ENCODE measurements around the gene CTSG. TPM values are rescaled to one million over a fixed set of nuclear protein-coding genes. Genes with fewer than 3 reads are reported as not detected.

The CTSG gene
- total RNA-seq, 4 donors from 2014 or later = 0.82 TPM; not detected in 3

DNA sequence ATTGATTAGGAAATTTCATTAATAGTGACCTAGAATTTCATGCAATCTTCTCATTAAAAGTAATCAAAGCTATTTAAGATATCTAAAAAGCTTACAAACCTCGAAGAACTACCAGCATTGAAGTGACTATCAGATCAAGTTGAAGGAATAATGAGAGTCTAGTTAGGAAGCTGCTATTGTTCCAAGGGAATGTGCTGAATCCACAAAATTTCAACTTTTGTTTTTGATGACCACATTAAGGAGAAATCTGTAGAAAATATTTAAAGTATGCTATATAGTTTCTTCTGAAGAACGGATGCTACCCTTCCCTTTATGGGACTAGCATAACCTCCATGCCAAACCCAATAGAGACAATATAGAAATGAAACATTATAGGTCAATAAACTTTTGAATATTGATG is 2.5 kb upstream of the CTSG start:
- TF ChIP-seq, protein P1, sequence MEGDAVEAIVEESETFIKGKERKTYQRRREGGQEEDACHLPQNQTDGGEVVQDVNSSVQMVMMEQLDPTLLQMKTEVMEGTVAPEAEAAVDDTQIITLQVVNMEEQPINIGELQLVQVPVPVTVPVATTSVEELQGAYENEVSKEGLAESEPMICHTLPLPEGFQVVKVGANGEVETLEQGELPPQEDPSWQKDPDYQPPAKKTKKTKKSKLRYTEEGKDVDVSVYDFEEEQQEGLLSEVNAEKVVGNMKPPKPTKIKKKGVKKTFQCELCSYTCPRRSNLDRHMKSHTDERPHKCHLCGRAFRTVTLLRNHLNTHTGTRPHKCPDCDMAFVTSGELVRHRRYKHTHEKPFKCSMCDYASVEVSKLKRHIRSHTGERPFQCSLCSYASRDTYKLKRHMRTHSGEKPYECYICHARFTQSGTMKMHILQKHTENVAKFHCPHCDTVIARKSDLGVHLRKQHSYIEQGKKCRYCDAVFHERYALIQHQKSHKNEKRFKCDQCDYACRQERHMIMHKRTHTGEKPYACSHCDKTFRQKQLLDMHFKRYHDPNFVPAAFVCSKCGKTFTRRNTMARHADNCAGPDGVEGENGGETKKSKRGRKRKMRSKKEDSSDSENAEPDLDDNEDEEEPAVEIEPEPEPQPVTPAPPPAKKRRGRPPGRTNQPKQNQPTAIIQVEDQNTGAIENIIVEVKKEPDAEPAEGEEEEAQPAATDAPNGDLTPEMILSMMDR (IDR thresholded peaks at IDR 0.05) = no peak
- no peak for TF ChIP-seq POLR2A (IDR thresholded peaks at IDR 0.05)
- no peak for TF ChIP-seq POLR2AphosphoS5 (IDR thresholded peaks at IDR 0.05)
- no peak for TF ChIP-seq EP300 (IDR thresholded peaks at IDR 0.05; ENCODE audit: low read depth)
- Histone ChIP-seq H3K4me3 (no peak overlapping the region), H3K27me3 (peaks cover 8% of the 10 kb centered on the region), H3K4me1 (no peaks in the 10 kb centered on the region), H3K27ac (no peak overlapping the region), H3K36me3 (no peaks in the 10 kb centered on the region), H3K9me3 (no peaks in the 10 kb centered on the region)
- intact Hi-C loops (cut with DNase I; ENCODE audit: low total_unique reads) (no loop called here), in situ Hi-C loops (cut with MboI; ENCODE audit: low pct_ligation_motif_present in 1 of 4, low pct_unique_long_range_greater_than_20kb in 1 of 4, low sequenced_read_pairs in 3 of 4) (no loop called here)
- WGBS, 2 donors (ENCODE audit: low coverage in 1 of 2) = 75 to 76% methylated on average over 2 of the region's 2 CpGs
- DNase-seq = no peak

DNA sequence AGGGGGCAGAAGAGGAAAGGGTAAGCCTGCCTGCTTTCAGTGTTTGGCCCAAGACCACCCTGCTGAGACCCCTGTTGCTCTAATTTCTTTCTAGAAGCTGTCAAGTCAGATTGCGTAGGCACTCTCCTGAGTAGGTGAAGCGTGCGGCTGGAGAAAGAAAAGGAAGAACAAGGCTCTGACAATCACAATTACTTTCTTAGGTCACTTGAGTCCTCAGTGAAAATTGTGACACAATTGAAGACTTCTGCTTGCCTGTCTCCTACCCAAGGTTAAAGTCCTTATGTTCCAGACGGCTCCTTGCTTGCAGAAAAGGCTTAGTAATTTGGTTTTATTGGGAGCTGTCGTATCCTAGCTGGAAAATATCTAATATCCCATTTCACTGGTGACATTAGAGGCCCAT is 721 bp upstream of the CTSG start:
- Histone ChIP-seq H3K27me3 (peaks cover 8% of the 10 kb centered on the region), H3K36me3 (no peaks in the 10 kb centered on the region), H3K4me3 (no peak overlapping the region), H3K27ac (no peak overlapping the region), H3K4me1 (no peaks in the 10 kb centered on the region), H3K9me3 (no peaks in the 10 kb centered on the region)
- no peak for DNase-seq
- intact Hi-C loops (cut with DNase I; ENCODE audit: low total_unique reads) (no loop called here), in situ Hi-C loops (cut with MboI; ENCODE audit: low pct_ligation_motif_present in 1 of 4, low pct_unique_long_range_greater_than_20kb in 1 of 4, low sequenced_read_pairs in 3 of 4) (no loop called here)
- TF ChIP-seq, protein P1 (IDR thresholded peaks at IDR 0.05) = no peak
- no peak for TF ChIP-seq POLR2AphosphoS5 (IDR thresholded peaks at IDR 0.05)
- TF ChIP-seq EP300 (IDR thresholded peaks at IDR 0.05; ENCODE audit: low read depth) = no peak
- no peak for TF ChIP-seq POLR2A (IDR thresholded peaks at IDR 0.05)
- 70 to 73% methylated on average over 4 to 5 of the region's 5 CpGs for WGBS, 2 donors (ENCODE audit: low coverage in 1 of 2)

DNA sequence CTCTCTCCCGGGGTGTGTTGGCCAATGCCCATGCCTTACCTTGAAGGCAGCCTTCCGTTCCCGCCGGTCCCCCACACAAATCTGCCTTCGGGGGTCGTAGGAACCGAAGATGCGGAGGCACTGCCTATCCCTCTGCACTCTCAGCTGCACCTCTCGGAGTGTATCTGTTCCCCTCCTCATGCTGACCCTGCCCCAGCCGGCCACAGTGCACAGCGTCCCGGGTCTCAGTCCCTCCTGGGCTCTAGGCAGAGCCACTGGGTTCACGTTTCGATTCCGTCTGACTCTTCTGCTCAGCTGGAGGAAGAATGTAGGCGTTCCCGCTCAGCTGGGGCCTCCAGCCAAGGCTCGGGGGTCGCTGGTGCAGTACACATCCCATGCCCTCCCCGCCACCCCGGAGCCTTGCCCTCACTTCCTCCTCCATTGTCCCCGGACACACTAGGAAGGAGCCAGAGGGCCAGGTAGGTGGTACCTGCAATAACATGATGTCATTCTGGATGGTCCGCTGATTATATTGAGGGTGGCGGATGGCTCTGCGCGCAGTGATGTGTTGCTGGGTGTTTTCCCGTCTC is 1.8 kb downstream of the CTSG start:
- Histone ChIP-seq H3K27ac (no peak overlapping the region), H3K4me3 (no peak overlapping the region), H3K27me3 (peaks cover 8% of the 10 kb centered on the region), H3K36me3 (no peaks in the 10 kb centered on the region), H3K9me3 (no peaks in the 10 kb centered on the region), H3K4me1 (no peaks in the 10 kb centered on the region)
- WGBS, 2 donors (ENCODE audit: low coverage in 1 of 2) = 88% methylated on average over 26 of the region's 27 CpGs; no CpG with 5 or more reads in 1 of the 2 donors
- in situ Hi-C loops (cut with MboI; ENCODE audit: low pct_ligation_motif_present in 1 of 4, low pct_unique_long_range_greater_than_20kb in 1 of 4, low sequenced_read_pairs in 3 of 4) = no loop called here
- intact Hi-C loops (cut with DNase I; ENCODE audit: low total_unique reads) = no loop called here
- TF ChIP-seq EP300 (IDR thresholded peaks at IDR 0.05; ENCODE audit: low read depth) = no peak
- no peak for TF ChIP-seq POLR2AphosphoS5 (IDR thresholded peaks at IDR 0.05)
- TF ChIP-seq, protein P1 (IDR thresholded peaks at IDR 0.05) = no peak
- no peak for TF ChIP-seq POLR2A (IDR thresholded peaks at IDR 0.05)
- DNase-seq = no peak

DNA sequence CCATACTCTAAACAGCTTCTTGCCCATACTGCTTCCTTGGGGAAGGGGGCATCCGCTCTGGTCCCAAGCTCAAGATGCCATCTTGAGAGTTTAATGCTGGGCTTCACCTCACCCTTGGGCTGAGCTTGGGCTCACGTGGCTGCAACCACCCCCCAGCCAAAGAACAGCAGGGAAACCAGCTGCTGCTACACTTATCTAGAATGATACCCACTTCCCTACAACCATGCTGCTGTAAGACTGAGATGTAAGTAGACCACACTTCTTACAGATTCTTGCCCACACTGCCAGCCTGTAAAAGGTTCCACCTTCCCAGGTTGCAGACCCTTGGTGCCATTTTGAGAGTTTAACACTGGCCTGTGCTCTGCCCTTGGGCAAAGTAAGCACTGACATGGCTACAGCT is 9.7 kb downstream of the CTSG start:
- Histone ChIP-seq H3K4me3 (no peak overlapping the region), H3K27me3 (no peaks in the 10 kb centered on the region), H3K27ac (no peak overlapping the region), H3K4me1 (no peaks in the 10 kb centered on the region), H3K9me3 (peaks cover 0 to 4% of the 10 kb centered on the region in 2 donors), H3K36me3 (no peaks in the 10 kb centered on the region)
- intact Hi-C loops (cut with DNase I; ENCODE audit: low total_unique reads) (no loop called here), in situ Hi-C loops (cut with MboI; ENCODE audit: low pct_ligation_motif_present in 1 of 4, low pct_unique_long_range_greater_than_20kb in 1 of 4, low sequenced_read_pairs in 3 of 4) (no loop called here)
- TF ChIP-seq, protein P1 (IDR thresholded peaks at IDR 0.05) = no peak
- no peak for TF ChIP-seq POLR2A (IDR thresholded peaks at IDR 0.05)
- TF ChIP-seq POLR2AphosphoS5 (IDR thresholded peaks at IDR 0.05) = no peak
- TF ChIP-seq EP300 (IDR thresholded peaks at IDR 0.05; ENCODE audit: low read depth) = no peak
- no peak for DNase-seq
- WGBS, 2 donors (ENCODE audit: low coverage in 1 of 2) = 65% methylated on average over 2 of the region's 2 CpGs; no CpG with 5 or more reads in 1 of the 2 donors

Data from transverse colon (tissue), 4 donors.